GM23248 (cell line): ENCODE results near the gene HOXA9.

Experiments used
- EZH2 ChIP-seq: fragments of 200-600 bp; sonication (generic); IDR thresholded peaks from 2 replicates; pipeline ENCODE4 v1.6.1; 2018; ENCODE audit warnings: antibody characterized with exemption, mild to moderate bottlenecking; ENCODE audit not compliant: insufficient read depth, poor library complexity, severe bottlenecking
- EZH2phosphoT487 ChIP-seq: fragments of 200-600 bp; sonication (generic); IDR thresholded peaks from 2 replicates; pipeline ENCODE4 v1.6.1; 2018; ENCODE audit warnings: antibody characterized with exemption, moderate library complexity, mild to moderate bottlenecking, low read depth; ENCODE audit not compliant: insufficient read depth

GRCh38 chr7:27182861-27183681 is 17.7 kb upstream of the HOXA9 start:
- TF ChIP-seq EZH2phosphoT487 (no peak), EZH2 (no peak)
